SH-SY5Y (cell line): ENCODE data around the gene ZBTB38.

Experiments
- GATA2 ChIP-seq: IDR thresholded peaks from 2 replicates; pipeline ENCODE4 v1.6.1; 2011; ENCODE audit warnings: mild to moderate bottlenecking, low read depth, low read length
- GATA3 ChIP-seq: IDR thresholded peaks from 2 replicates; pipeline ENCODE4 v1.6.1; 2011; ENCODE audit warnings: low read depth, mild to moderate bottlenecking, low read length, moderate library complexity

GRCh38 chr3:141353652-141354495 is 14.4 kb upstream of the ZBTB38 start:
- TF ChIP-seq GATA3 (no peak), GATA2 (no peak)
